Keratinocyte (primary cell): ENCODE data around the gene HMGCS1. TPM values are rescaled to one million over a fixed set of nuclear protein-coding genes. Genes with fewer than 3 reads are reported as not detected.

Source experiments
- DNase-seq: peaks from one replicate; pipeline ENCODE4 v3.0.0-alpha.2; 2011; ENCODE audit warnings: low read depth, missing footprints, low spot score
- FAIRE-seq: peaks from 2 replicates; lab custom pipeline; 2011; peaks lifted over from hg19 to GRCh38; lab: Jason Lieb, UNC
- H2AFZ ChIP-seq: 2 replicates; pipeline ENCODE4 v1.6.0; 2012; ENCODE audit warnings: low read length, control low read depth, inconsistent platforms; ENCODE audit not compliant: control insufficient read depth
- H3K27ac ChIP-seq: 2 replicates; pipeline ENCODE4 v1.5.1; 2011; ENCODE audit warnings: low read length; ENCODE audit not compliant: control insufficient read depth, insufficient read depth
- H3K27me3 ChIP-seq: 3 replicates; pipeline ENCODE4 v1.6.0; 2011; ENCODE audit warnings: low read length; ENCODE audit not compliant: control insufficient read depth, insufficient read depth; ENCODE audit errors: extremely low read depth
- H3K36me3 ChIP-seq, 2 experiments: 2 replicates in 1 of 2; 3 replicates in 1 of 2; pipeline ENCODE4 v1.5.1; 2011; ENCODE audit warnings: low read length in 2 of 2, mild to moderate bottlenecking in 1 of 2; ENCODE audit not compliant: control insufficient read depth in 2 of 2, insufficient read depth in 2 of 2; ENCODE audit errors: extremely low read depth in 1 of 2
- H3K4me1 ChIP-seq: 3 replicates; pipeline ENCODE4 v1.5.1; 2011; ENCODE audit warnings: low read length; ENCODE audit not compliant: control insufficient read depth, insufficient read depth; ENCODE audit errors: extremely low read depth
- H3K4me2 ChIP-seq: 3 replicates; pipeline ENCODE4 v1.6.0; 2011; ENCODE audit warnings: low read depth, low read length; ENCODE audit not compliant: control insufficient read depth, insufficient read depth; ENCODE audit errors: extremely low read depth
- H3K4me3 ChIP-seq, 3 experiments: fragments of 200-600 bp in 1 of 3; sonication (generic) in 1 of 3; 2 replicates in 2 of 3; 3 replicates in 1 of 3; pipeline ENCODE4 v1.5.1; 2011 to 2016; ENCODE audit warnings: low read length in 3 of 3, mild to moderate bottlenecking in 3 of 3, control low read depth in 2 of 3, inconsistent platforms in 1 of 3, low read depth in 1 of 3, mixed read lengths in 1 of 3, mixed run types in 1 of 3, moderate library complexity in 1 of 3; ENCODE audit not compliant: control insufficient read depth in 2 of 3, insufficient read depth in 2 of 3; ENCODE audit errors: extremely low read depth in 1 of 3
- H3K79me2 ChIP-seq: 2 replicates; pipeline ENCODE4 v1.6.0; 2012; ENCODE audit warnings: low read length; ENCODE audit not compliant: control insufficient read depth, insufficient read depth
- H3K9ac ChIP-seq: 3 replicates; pipeline ENCODE4 v1.6.0; 2011; ENCODE audit warnings: low read length; ENCODE audit not compliant: control insufficient read depth, insufficient read depth; ENCODE audit errors: extremely low read depth
- H3K9me1 ChIP-seq: 3 replicates; pipeline ENCODE4 v1.6.0; 2011; ENCODE audit warnings: low read length; ENCODE audit not compliant: control insufficient read depth, insufficient read depth; ENCODE audit errors: extremely low read depth
- H3K9me3 ChIP-seq: 2 replicates; pipeline ENCODE4 v1.5.1; 2012; ENCODE audit warnings: low read depth, low read length; ENCODE audit not compliant: control insufficient read depth
- H4K20me1 ChIP-seq: 3 replicates; pipeline ENCODE4 v1.6.0; 2011; ENCODE audit warnings: low read length; ENCODE audit not compliant: control insufficient read depth, insufficient read depth; ENCODE audit errors: extremely low read depth
- CTCF ChIP-seq, 3 experiments: IDR thresholded peaks in 1 of 3; conservative IDR thresholded peaks in 1 of 3; optimal IDR thresholded peaks in 1 of 3; 2 replicates in 2 of 3; 3 replicates in 1 of 3; pipeline versions ENCODE3 to v1.5.1; 2011; ENCODE audit warnings: low read length in 3 of 3, mild to moderate bottlenecking in 3 of 3, moderate library complexity in 2 of 3, control low read depth in 1 of 3, inconsistent platforms in 1 of 3; ENCODE audit not compliant: insufficient read depth in 2 of 3; ENCODE audit errors: extremely low read depth in 1 of 3
- EZH2 ChIP-seq: IDR thresholded peaks from one replicate; pipeline ENCODE4 v1.6.1; 2012; ENCODE audit warnings: inconsistent platforms, mild to moderate bottlenecking, low read length, moderate library complexity
- dilution Hi-C: fragments of 300-500 bp; cut with MboI; formaldehyde crosslinking; loops from one replicate; pipeline ENCODE4 v1.7.0; 2020; ENCODE audit warnings: low sequenced_read_pairs; ENCODE audit not compliant: extremely low pct_ligation_motif_present
- polyA plus RNA-seq, 5 experiments: library from polyadenylated mRNA; depleted of rRNA in 3 of 5; stranded (reverse) in 3 of 5; stranded (forward) in 1 of 5; unstranded in 1 of 5; fragments of >200 nt; gene quantifications; 1 replicate in 1 of 5; 2 replicates in 3 of 5; 3 replicates in 1 of 5; pipeline versions ENCODE4 v1.2.1 to v1.2.3, GENCODE V29; 2011 to 2012; ENCODE audit warnings: missing spikeins in 2 of 5, low read depth in 1 of 5, low replicate concordance in 1 of 5

HMGCS1 gene
- polyA plus RNA-seq, 1 donor (not counting 4 experiments of a cell fraction or from before 2014, with no cell fraction given): 512 TPM

GRCh38 chr5:43298443-43298842, 14.8 kb downstream of the HMGCS1 start:
- Histone ChIP-seq H3K27me3 (no peaks in the 10 kb centered on the region), H3K4me3 (no peak overlapping the region), H4K20me1 (peaks cover 27% of the 10 kb centered on the region), H2AFZ (no peak overlapping the region), H3K9me1 (no peaks in the 10 kb centered on the region), H3K79me2 (peaks cover 40% of the 10 kb centered on the region), H3K27ac (no peak overlapping the region), H3K9ac (no peak overlapping the region), H3K9me3 (no peaks in the 10 kb centered on the region), H3K4me1 (no peaks in the 10 kb centered on the region), H3K36me3 (peaks cover 38 to 51% of the 10 kb centered on the region in 2 experiments), H3K4me2 (no peak overlapping the region)
- TF ChIP-seq CTCF (optimal IDR thresholded peaks at IDR 0.05 in 1 of 3, IDR thresholded peaks at IDR 0.05 in 1 of 3, conservative IDR thresholded peaks at IDR 0.05 in 1 of 3; ENCODE audit: extremely low read depth in 1 of 3, insufficient read depth in 2 of 3, low read length in 3 of 3): no peak
- FAIRE-seq (no peak), DNase-seq (no peak)
- dilution Hi-C loops: no loop called here

GRCh38 chr5:43296835-43297234, 16.4 kb downstream of the HMGCS1 start:
- no peaks in the 10 kb centered on the region for H3K9me1 ChIP-seq
- peaks cover 14% of the 10 kb centered on the region for H4K20me1 ChIP-seq
- FAIRE-seq: no peak
- no peaks in the 10 kb centered on the region for H3K9me3 ChIP-seq
- no peak overlapping the region for H3K27ac ChIP-seq
- TF ChIP-seq CTCF (optimal IDR thresholded peaks at IDR 0.05 in 1 of 3, IDR thresholded peaks at IDR 0.05 in 1 of 3, conservative IDR thresholded peaks at IDR 0.05 in 1 of 3; ENCODE audit: extremely low read depth in 1 of 3, insufficient read depth in 2 of 3, low read length in 3 of 3) (no peak), EZH2 (no peak)
- H3K36me3 ChIP-seq: peaks cover 38 to 42% of the 10 kb centered on the region in 2 experiments
- dilution Hi-C loops: no loop called here
- peaks cover 24% of the 10 kb centered on the region for H3K79me2 ChIP-seq
- H3K9ac ChIP-seq: no peak overlapping the region
- H3K4me3 ChIP-seq: no peak overlapping the region
- H3K4me2 ChIP-seq: no peak overlapping the region
- no peaks in the 10 kb centered on the region for H3K4me1 ChIP-seq
- no peaks in the 10 kb centered on the region for H3K27me3 ChIP-seq
- DNase-seq: no peak
- H2AFZ ChIP-seq: no peak overlapping the region
